Ovary (tissue), 3 donors: ENCODE data around the gene COG5.

ENCODE experiments used
- CTCF ChIP-seq, 3 donors: fragments of 450-650 bp in 2 of 3; fragments of 200-600 bp in 1 of 3; IDR thresholded peaks; one replicate each; pipeline versions ENCODE4 v1.5.1 to v1.8.0; 2016 to 2022; ENCODE audit warnings: antibody characterized with exemption in 3 of 3, mild to moderate bottlenecking in 1 of 3
- EP300 ChIP-seq: sonication (generic); formaldehyde crosslinking; IDR thresholded peaks from one replicate; pipeline ENCODE4 v1.6.1; 2017; ENCODE audit warnings: antibody characterized with exemption
- POLR2A ChIP-seq: fragments of 450-650 bp; IDR thresholded peaks from one replicate; pipeline ENCODE4 v1.6.1; 2017; ENCODE audit warnings: antibody characterized with exemption, mild to moderate bottlenecking, moderate library complexity
- donor health status: DM: no; HTN: no; CAD: no.

GRCh38 chr7:107600816-107601215 lies 37.1 kb upstream of the COG5 start:
- TF ChIP-seq CTCF (IDR thresholded peaks at IDR 0.05) (no peak), POLR2A (no peak), EP300 (no peak)
